ENCODE measurements around the gene DBH.
A peak's percentile ranks its signal among the peaks of the same experiment; 100 is the strongest.

DBH gene

GRCh38 chr9:133647148-133647547, 11.0 kb downstream of the DBH start:
- no peak for DNase-seq

DNA sequence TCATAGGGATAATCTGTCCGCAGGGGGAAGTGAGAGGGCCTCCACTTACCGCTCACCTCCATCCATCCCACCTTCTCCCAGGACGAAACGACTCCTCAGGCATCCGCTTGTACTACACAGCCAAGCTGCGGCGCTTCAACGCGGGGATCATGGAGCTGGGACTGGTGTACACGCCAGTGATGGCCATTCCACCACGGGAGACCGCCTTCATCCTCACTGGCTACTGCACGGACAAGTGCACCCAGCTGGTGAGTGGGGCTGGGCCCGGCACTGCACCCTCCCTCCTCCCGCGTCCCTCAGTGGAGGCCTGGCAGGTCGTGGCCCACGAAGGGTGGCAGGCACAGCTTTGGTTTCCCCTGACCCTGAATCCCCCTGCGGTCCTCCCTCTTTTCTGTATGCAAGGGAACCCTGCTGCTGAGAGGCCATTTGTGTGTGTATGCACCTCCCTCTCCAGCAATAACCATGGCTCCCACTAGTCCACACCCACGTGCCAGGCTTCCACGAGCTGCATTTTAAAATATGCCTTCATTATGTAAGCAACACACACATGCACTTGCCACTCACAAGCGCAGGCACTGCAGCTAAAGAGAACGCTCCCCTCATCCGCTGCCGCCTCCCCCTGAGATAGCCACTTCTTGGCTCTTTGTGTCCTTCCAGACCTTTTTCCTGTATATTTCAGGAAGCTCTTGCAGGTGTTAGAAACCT, 11.8 kb downstream of the DBH start:
- no peak for DNase-seq

DNA sequence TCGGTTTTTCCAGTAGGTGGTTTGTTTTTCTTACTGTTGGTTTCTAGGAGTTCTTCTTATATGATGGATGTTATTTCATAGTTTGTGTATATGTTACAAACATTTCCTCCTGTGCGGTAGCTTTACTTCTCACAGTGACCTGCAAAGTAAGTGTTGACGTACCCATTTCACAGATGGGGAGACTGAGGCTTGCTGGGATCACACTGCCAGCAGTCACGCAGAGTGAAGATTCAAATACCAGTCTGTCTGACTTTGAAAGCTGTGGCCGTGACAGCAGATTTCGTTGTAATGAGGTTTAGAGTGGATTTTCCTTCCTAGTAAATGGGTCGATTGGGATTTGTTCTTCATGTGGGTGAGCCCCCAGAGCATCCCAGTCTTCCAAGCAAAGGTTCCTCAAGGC, 13.0 kb downstream of the DBH start:
- DNase-seq, result no peak

GRCh38 chr9:133650026-133650425, 13.9 kb downstream of the DBH start:
- DNase-seq, result no peak

DNA sequence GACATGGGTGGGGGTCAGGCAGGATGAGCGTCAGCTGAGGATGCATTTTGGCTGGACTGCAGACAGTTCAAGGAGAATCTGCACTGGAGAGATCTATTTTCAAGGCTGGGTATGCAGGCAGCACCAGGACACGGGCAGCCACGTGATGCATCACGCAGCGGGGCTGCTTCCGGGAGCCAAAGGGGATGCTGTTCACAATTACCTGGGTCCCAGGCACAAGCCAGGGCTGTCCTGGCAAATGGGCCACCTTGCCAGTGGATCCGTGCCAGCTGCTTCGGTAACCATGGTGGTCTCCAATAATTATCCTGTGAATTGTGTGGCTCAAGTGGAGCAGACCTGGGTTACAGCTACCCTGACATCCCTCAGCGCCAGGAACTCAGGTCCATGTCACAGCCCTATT, 17.5 kb downstream of the DBH start:
- no peak for DNase-seq

DNA sequence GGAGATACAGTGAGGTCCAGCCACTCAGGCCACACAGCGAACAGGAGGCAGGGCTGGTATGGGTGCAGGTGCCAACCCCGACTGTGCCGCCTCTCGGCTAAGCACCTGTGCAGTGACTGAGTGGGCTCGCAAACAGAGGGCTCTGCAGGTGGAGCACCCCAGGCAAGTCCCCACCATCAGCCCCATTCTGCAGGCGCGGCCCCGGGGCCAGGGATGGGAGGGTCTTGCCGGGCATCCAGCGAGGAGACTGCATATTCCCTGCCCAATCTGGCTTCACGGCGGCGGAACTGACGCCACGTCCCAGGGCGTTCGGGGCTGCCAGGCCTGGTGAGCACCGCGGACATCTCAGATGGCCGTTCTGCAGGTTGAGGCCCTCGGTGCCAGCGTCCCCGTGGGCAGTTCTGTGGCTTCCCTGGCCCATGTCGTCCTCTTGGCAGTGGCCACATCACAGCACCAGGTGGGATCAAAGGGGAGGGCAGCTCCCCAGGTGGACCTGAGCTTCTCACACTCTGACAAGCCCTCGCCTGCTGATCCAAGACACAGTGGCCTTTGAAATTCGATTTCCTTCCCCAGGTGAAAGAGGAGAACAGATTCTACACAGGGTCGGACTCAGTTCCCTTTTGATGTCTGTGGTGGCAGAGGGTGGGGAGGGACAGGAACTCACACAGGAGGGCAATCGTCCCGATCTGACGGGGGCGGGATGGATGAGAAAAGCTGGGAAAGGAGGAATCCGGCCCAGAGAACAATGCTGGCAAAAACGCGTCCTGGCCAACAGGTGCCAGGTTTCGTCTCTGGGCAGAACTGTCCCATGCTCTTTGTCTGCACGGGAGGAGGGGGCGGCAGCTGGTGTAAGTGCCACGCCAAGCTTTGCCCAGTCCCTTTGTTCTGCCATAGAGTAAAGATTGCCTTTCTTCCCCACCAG, 18.8 kb downstream of the DBH start:
- DNase-seq, result no peak

GRCh38 chr9:133655701-133656100, 19.5 kb downstream of the DBH start:
- DNase-seq, result no peak

- peak; percentile 31 for DNase-seq
Measured at GRCh38 chr9:133656211-133657119, 20.3 kb downstream of the DBH start.

DNA sequence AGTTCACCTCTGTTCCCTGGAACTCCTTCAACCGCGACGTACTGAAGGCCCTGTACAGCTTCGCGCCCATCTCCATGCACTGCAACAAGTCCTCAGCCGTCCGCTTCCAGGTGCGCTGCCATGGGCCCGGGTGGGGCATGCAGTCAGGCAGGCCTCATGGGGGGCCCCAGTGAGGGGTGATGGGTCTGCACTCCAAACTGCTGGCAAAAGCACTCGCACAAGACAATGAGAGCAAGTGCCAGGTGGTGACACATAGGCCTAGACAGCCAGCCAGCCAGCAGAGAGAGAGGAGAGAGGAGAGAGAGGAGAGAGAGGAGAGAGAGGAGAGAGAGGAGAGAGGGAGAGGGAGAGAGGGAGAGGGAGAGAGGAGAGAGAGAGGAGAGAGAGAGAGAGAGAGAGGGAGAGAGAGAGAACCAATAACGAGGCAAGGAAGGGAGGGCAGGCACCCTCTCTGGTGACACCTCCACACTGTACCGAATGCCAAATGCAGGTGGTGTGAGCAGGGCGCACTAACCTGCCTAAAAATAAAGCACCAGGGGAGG, 21.0 kb downstream of the DBH start:
- DNase-seq, result no peak

- no peak for DNase-seq
Measured at GRCh38 chr9:133658442-133659431, 22.6 kb downstream of the DBH start.

DNA sequence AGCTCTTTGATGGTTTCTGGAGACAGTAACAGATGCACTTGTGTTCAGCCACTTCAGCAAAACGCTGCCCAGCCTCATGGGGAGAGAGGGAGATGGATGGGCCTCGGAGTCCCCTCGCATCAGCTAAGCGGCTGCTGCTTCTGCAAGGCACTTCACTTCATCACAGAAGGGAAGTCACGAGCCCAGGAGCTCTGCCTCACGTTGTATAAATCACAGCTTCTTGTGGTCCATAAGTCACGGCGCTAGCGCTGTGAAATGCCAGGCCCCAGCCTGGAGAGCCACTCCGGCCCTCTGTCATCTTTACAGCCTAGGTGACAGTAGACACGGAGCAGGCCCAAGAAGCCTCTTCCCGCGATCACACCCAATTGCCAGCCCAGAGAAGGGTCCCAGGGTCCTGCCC, 23.4 kb downstream of the DBH start:
- no peak for DNase-seq

GRCh38 chr9:133661846-133662540, 25.8 kb downstream of the DBH start:
- DNase-seq, result no peak

- DNase-seq, result no peak
Measured at GRCh38 chr9:133664173-133665050, 28.2 kb downstream of the DBH start.

GRCh38 chr9:133665096-133665495, 28.9 kb downstream of the DBH start:
- DNase-seq, result no peak

DNA sequence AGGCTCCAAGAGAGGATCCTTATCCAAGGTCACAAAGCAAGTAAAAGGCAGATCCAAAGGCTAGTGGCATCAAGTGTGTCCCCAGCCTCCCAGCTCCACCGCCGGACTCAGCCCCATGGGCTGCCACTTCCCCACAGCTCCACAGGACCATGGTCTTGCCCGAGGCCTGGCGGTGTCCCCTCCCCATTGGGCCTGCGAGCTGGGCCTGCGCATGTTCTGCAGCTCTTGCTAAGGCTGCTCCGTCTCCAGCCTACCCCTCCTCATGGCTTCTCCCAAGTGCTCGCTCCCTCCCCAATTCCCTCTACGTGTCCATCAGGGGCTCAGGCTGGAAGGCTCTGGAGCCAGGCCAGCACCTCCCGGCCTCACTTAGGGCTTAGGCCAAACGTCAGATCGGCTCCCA, 29.4 kb downstream of the DBH start:
- DNase-seq, result no peak

GRCh38 chr9:133666387-133666786, 30.2 kb downstream of the DBH start:
- DNase-seq, result no peak

- no peak for DNase-seq
Measured at GRCh38 chr9:133666845-133667244, 30.7 kb downstream of the DBH start.

DNA sequence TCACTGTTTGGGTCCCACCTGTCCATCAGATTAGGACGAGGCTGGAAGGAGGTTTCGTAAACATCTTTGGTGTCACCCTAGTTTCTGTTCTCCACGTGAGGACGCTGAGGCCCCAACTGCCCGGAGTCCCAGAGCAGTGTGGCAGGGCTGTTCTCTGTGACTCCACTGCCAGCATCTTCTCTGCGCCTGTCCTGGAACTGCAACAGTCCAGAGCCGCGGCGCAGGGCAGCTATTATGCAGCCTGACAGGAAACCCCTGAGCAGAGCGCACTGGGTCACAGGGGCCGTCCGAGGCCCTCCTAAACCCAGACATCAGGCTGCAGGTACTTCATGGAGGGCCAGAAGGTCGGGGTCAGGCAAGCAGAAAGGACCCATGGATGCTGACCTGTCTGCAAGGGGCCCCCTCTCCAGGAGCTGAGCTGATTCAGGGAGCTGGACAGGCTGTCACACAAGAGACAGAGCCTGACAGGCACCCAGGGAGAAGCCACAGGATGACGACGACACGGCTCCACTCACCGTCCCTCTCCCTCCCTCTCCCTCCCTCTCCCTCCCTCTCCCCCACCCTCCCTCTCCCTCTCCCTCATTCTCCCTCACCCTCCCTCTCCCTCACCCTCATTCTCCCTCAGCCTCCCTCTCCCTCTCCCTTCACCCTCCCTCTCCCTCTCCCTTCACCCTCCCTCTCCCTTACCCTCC, 31.7 kb downstream of the DBH start:
- DNase-seq, result no peak

GRCh38 chr9:133669182-133669801, 33.1 kb downstream of the DBH start:
- DNase-seq, result no peak

All from CD4-positive, alpha-beta T cell treated with Interferon gamma for 1 hour (primary cell).